ENCODE results near the gene SPTBN5.

GRCh38 chr15:41817781-41818180 lies 76.1 kb downstream of the SPTBN5 start:
- TF ChIP-seq CTCF (IDR thresholded peaks at IDR 0.05) (no peak), TCF7L2 (IDR thresholded peaks at IDR 0.05; ENCODE audit: low read depth, low read length) (no peak), POLR2AphosphoS5 (IDR thresholded peaks at IDR 0.05; ENCODE audit: low read depth, low read length) (no peak)
